Fibroblast of upper back skin (primary cell): ENCODE results near the gene JMJD4.

Experiments used
- DNase-seq: peaks from one replicate; pipeline ENCODE4 v3.0.0-alpha.2; 2013

JMJD4 gene

DNA sequence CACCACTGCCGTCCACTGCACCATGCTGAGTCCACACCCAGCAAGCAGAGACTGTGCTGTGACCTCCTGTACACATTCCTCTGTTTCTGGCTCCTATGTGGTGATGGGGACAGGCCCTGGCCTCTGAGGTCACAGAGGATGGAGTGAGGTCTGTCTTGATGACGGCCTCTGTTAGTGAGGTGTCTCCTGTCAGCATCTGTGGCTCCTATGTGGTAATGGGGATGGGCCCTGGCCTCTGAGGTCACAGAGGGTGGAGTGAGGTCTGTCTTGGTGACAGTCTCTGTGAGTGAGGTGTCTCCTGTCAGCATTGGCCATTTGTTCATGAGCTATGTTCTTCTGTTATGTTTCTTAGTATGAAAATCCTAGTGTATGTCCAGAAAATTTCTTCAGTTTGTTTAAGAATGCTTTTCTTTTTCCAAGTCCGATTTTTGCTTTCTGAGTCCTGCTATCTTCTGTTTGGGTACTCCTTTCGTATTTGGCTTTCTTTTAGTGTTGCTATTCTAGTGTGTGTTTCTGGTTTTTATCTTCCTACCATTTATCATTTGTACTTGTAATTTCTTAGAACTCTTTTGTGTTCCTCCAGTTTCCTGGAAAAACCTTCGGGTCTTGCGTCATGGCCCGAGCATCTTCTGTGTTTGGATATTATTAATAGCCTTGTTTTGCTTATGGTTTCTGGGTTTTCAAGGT is 13.5 kb upstream of the JMJD4 start:
- DNase-seq: no peak

GRCh38 chr1:227747948-227748495 is 12.9 kb upstream of the JMJD4 start:
- no peak for DNase-seq

GRCh38 chr1:227747382-227747781 is 12.3 kb upstream of the JMJD4 start:
- DNase-seq: no peak

DNA sequence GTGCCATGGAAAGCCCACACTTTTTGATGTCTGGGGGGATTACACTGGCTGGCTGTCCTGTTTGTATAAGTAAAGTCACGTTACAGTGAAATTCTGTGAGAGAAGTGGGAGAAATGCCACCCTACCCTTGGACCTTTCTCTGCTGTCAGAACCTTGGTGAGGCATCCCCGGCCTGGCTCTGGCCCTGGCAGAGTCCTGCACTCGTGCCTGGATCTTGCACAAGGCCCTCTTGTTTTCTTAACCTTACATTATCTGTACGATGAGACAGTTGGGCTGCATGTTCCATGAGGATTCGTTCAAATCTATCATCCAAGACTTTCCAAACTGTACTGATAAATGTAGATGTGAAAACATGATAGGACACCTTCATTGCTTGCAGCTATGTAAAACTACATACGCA is 11.6 kb upstream of the JMJD4 start:
- no peak for DNase-seq

DNA sequence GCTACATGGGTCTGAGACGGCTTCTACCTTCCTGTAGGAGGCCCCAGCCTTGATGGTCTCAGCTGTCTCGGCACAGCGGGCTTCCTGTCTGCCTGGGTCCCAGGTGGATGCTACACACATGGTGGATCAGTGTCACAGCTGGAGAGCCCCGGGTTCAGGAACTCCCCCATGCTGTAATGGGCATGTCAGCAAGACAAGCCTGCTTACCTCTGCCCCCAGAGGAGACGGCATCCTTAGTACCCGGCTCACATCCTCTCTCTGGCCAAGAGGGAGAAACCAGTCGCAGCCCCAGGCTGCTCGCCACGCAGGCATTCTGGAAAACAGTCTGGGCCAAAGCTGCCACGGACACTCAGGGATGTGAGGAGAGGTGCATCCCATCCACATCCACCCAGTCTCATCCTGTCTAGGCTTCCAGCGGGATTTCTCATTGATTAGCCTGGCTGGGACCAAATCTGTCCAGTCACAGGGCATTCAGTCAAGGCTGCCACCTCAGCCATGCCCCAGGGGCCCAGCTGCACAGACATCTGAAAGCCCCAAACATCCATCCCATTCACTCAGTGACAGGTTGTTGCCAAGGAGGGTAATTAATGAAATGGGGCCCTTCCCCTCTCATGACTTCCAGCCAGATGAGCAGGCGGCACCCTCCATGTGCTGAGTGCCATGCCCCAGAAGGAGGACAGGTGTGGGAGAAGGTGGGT is 10.6 kb upstream of the JMJD4 start:
- DNase-seq: no peak

- DNase-seq: no peak
These were observed 9.6 kb upstream of the JMJD4 start for GRCh38 chr1:227744668-227745067.

GRCh38 chr1:227742738-227743715 is 7.9 kb upstream of the JMJD4 start:
- DNase-seq: no peak

DNA sequence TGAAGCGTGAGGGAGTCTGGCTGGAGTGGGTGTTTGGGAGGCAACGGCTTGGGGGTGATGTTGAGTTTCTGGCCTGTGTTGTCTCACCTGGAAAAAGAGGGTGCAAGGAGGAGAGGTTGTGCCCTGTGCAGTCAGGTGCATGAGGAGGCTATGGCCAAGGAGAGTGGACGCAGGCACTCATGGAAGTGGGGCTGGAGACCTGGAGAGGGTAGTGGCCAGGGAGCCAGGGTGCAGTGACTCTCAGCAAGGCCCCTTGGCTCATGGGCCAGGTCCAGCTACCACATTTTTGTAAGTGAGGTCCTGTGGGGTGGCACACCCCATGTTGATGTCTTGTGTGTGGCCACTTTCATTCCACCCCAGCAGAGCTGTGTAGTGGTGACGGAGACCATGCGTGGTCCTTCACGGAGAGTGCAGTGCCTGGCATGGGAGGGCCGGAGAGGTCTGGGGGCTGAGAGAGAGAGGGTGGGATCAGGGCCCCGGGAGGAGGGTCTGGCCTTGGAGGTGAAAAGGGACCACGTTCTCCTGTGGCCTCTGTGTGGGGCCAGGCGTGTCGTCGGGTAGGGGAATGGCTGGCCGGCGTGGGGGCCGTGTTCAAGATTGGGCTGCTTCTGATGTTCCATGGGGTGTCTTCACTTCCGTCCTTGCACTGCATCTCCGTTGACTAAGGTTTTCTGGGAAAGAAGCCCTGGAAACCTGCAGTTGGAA is 6.2 kb upstream of the JMJD4 start:
- no peak for DNase-seq

GRCh38 chr1:227740401-227740960 is 5.4 kb upstream of the JMJD4 start:
- DNase-seq: no peak

GRCh38 chr1:227739636-227740035 is 4.5 kb upstream of the JMJD4 start:
- no peak for DNase-seq

DNA sequence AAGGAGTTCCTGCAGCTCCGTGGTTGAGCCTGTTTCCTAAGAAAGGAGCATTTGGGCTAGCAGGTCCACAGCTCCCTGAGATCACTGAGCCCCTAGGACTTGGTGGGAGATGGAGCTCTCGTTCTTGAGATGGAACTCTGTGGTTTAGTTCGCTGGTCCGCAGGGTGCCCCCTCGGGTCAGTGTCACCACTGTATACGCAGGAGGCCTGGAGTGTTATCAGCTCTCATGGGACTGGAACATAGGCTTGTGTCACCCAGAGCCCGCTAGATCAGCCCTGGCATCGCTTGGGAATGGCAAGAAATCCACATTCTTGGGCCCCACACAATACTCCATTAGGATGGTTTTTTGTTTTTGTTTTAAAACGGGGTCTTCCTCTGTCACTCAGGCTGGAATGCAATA is 3.7 kb upstream of the JMJD4 start:
- no peak for DNase-seq

- no peak for DNase-seq
These were observed 1.8 kb upstream of the JMJD4 start for GRCh38 chr1:227736814-227737432.

- no peak for DNase-seq
These were observed 610 bp upstream of the JMJD4 start for GRCh38 chr1:227735539-227736285.

GRCh38 chr1:227734546-227734855 is 601 bp downstream of the JMJD4 start:
- DNase-seq: no peak

DNA sequence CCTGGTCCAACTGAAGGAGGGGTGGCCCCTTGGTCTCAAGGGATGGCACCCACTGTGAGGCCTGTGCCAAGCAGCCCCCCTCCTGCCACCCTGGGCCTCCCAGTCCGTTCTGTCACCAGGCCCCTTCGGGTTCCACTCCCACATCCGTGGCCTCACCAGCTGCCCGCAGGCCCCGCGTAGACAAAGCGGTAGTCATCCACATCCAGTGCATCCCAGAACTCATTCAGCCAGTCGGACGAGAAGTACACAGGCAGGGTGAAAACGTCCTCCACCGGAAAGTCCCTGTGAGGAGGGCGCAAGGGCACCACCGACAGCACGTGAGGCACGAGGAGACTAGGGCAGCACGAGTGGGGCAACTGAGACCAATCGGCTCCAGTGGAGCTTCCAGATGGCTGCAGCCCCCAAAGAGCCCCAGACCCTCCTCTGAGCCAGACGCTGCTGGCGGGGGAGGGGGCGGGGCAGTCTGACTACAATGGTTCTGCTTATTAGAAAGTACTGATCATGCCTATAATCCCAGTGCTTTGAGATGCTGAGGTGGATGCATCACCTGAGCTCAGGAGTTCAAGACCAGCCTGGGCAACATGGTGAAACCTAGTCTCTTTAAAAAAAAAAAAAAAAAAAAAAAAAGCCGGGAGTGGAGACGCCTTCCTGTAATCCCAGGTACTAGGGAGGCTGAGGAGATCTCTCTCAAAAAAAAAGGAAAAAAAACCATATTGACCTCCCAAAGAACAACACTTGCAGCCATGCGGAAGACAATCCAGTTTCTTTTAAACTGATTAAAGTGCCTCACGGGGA is 1.2 kb downstream of the JMJD4 start:
- DNase-seq: no peak

GRCh38 chr1:227733309-227733705 is 1.8 kb downstream of the JMJD4 start:
- DNase-seq: no peak

- no peak for DNase-seq
These were observed 2.4 kb downstream of the JMJD4 start for GRCh38 chr1:227732586-227733308.

DNA sequence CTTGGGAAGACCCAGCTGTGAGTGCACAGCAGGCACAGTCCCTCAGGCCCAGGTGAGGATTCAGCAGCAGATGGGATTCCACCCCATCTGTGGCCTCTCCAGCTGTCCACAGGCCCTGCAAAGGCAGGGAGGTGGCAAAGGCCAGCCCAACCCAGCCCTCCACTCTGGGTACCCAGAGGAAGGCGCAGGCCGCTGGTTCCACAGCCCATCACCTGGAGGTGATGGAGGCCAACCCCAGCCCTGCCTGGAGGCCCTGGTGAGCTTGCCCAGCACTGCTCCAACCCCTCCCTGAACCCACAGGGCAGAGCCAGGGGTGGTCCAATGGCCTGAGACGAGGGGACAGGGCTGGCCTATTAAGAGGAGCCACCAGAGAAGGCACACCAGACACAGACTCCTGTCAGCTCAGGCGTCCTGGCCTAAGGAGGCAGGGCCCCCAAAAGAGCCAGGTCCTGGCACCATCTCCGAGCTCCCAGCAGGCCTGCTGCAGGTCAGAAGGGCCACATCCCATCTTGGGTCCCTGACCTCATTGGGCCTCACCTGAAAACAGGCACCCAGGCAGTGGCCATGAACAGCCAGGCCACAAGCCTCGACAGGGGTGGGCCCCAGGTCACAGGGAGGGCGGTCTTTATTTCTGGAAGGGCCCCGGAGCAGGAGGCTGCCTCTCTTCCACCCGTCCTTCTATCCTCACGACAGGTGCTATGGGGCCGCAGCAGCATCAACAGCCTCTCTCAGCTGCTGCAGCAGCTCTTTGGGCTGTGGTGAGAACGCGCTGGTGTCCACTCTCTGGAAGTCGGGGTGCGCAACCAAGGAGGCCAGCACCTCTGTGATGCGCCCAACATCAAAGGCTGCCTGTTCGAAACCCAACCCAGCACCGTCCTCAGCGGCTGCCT is 3.2 kb downstream of the JMJD4 start:
- no peak for DNase-seq
